ENCODE measurements around the gene BMP8A.
A peak's percentile ranks its signal among the peaks of the same experiment; 100 is the strongest.

Gene BMP8A

GRCh38 chr1:39573097-39573465 is 81.6 kb downstream of the BMP8A start:
- Histone ChIP-seq H3K4me1 (ENCODE audit: control insufficient read depth, insufficient read depth, low read length) (0 out of 2 replicates have a peak, but pooled peaks cover 3% of the 10 kb centered on the region), H3K36me3 (ENCODE audit: control insufficient read depth in 2 of 2, insufficient read depth in 1 of 2, low read length in 2 of 2) (peaks cover 20 to 76% of the 10 kb centered on the region in 2 experiments)
- CTCF ChIA-PET: interaction anchor here (0.6 to 2.7 kb wide), 5 partner anchors 33 to 900 kb away, joined by 3 to 10 read pairs (median 3); no protein-coding TSS in a partner anchor

More at GRCh38 chr1:39573097-39573465, 81.6 kb downstream of the BMP8A start:
- POLR2A ChIA-PET: interaction anchor here (0.6 to 1.0 kb wide), 5 partner anchors 9 to 190 kb away, joined by 3 to 6 read pairs (median 4); no protein-coding TSS in a partner anchor
- Histone ChIP-seq H3K9me3 (ENCODE audit: control insufficient read depth, insufficient read depth, low read depth, low read length) (no peaks in the 10 kb centered on the region), H3K27ac (ENCODE audit: extremely low read depth, low read depth, low read length) (no peak overlapping the region), H3K4me3 (ENCODE audit: low read depth, low read length) (peak overlapping the region; percentile 19)
- no peak for TF ChIP-seq ZNF837 (tag by site-specific recombination; IDR thresholded peaks at IDR 0.05)
- no peak for TF ChIP-seq ZNF184 (tag by site-specific recombination; IDR thresholded peaks at IDR 0.05)
- no peak for TF ChIP-seq KLF1 (tag by site-specific recombination; IDR thresholded peaks at IDR 0.05)
- TF ChIP-seq ZNF416 (tag by site-specific recombination; IDR thresholded peaks at IDR 0.05): no peak
- no peak for TF ChIP-seq ZNF658 (tag by site-specific recombination; IDR thresholded peaks at IDR 0.05)
- TF ChIP-seq ZBTB44 (tag by site-specific recombination; IDR thresholded peaks at IDR 0.05): no peak
- TF ChIP-seq HIC1 (tag by site-specific recombination; IDR thresholded peaks at IDR 0.05): no peak
- no peak for TF ChIP-seq PATZ1 (tag by site-specific recombination; IDR thresholded peaks at IDR 0.05)
- TF ChIP-seq ZNF664 (tag by site-specific recombination; IDR thresholded peaks at IDR 0.05): no peak
- no peak for TF ChIP-seq ZBTB20 (tag by site-specific recombination; IDR thresholded peaks at IDR 0.05)
- TF ChIP-seq ZNF555 (tag by site-specific recombination; conservative IDR thresholded peaks at IDR 0.05): no peak
- TF ChIP-seq TRIM28 (IDR thresholded peaks at IDR 0.05; ENCODE audit: borderline replicate concordance, low read length): no peak
- TF ChIP-seq ZNF2 (tag by site-specific recombination; IDR thresholded peaks at IDR 0.05): no peak
- no peak for TF ChIP-seq ZNF112 (tag by site-specific recombination; IDR thresholded peaks at IDR 0.05)
- no peak for TF ChIP-seq ATF2 (tag by site-specific recombination; IDR thresholded peaks at IDR 0.05; ENCODE audit: low read depth)
- no peak for TF ChIP-seq ZNF629 (tag by site-specific recombination; IDR thresholded peaks at IDR 0.05)
- TF ChIP-seq PRDM2 (tag by site-specific recombination; IDR thresholded peaks at IDR 0.05; ENCODE audit: borderline replicate concordance): no peak
- no peak for TF ChIP-seq ZNF18 (tag by site-specific recombination; IDR thresholded peaks at IDR 0.05)
- no peak for TF ChIP-seq ZFP3 (tag by site-specific recombination; IDR thresholded peaks at IDR 0.05; ENCODE audit: low read depth)

Data from HEK293 (cell line).